Upper lobe of left lung (tissue), 6 donors: ENCODE results near the gene HIC1. TPM values are rescaled to one million over a fixed set of nuclear protein-coding genes. Genes with fewer than 3 reads are reported as not detected.
"Not testable (repeated sequence)": the region's sequence is repeated elsewhere in the genome, so short reads cannot be mapped to it uniquely, and the experiment has no call there.

ENCODE experiments used
- ATAC-seq, 2 donors: fragments of 200-7000 bp; cut with Tn5 transposase; one replicate each; pipeline ENCODE4 v1.9.1; 2022; ENCODE audit warnings: mild to moderate bottlenecking in 2 of 2, moderate library complexity in 2 of 2; ENCODE audit not compliant: low FRiP score in 2 of 2
- DNase-seq, 2 donors: peaks; one replicate each; pipeline ENCODE4 v3.0.0-alpha.2; 2019 to 2020
- H3K27ac ChIP-seq, 4 donors: fragments of 200-600 bp; sonication (generic); one replicate each; pipeline ENCODE4 v1.5.1; 2016 to 2019
- H3K27me3 ChIP-seq, 4 donors: fragments of 200-600 bp; sonication (generic); one replicate each; pipeline ENCODE4 v1.5.1; 2017 to 2019
- H3K36me3 ChIP-seq, 4 donors: fragments of 200-600 bp; sonication (generic); one replicate each; pipeline ENCODE4 v1.5.1; 2016 to 2019
- H3K4me1 ChIP-seq, 4 donors: fragments of 200-600 bp; sonication (generic); one replicate each; pipeline ENCODE4 v1.5.1; 2018 to 2019
- H3K4me3 ChIP-seq, 4 donors: fragments of 200-600 bp; sonication (generic); one replicate each; pipeline ENCODE4 v1.5.1; 2017 to 2019; ENCODE audit warnings: mild to moderate bottlenecking in 2 of 4, moderate library complexity in 1 of 4
- H3K9me3 ChIP-seq, 4 donors: fragments of 200-600 bp; sonication (generic); one replicate each; pipeline ENCODE4 v1.5.1; 2018 to 2019
- CTCF ChIP-seq, 6 experiments: fragments of 450-650 bp in 4 of 6; fragments of 200-600 bp in 2 of 6; sonication (generic) in 2 of 6; IDR thresholded peaks; one replicate each; pipeline ENCODE4 v1.5.1; 2016 to 2019; ENCODE audit warnings: antibody characterized with exemption in 6 of 6
- EP300 ChIP-seq, 4 donors: sonication (generic); formaldehyde crosslinking; IDR thresholded peaks; one replicate each; pipeline ENCODE4 v1.5.1; 2017; ENCODE audit warnings: antibody characterized with exemption in 4 of 4, control low read depth in 2 of 4
- POLR2A ChIP-seq, 4 donors: fragments of 450-650 bp; IDR thresholded peaks; one replicate each; pipeline ENCODE4 v1.5.1; 2016 to 2017; ENCODE audit warnings: antibody characterized with exemption in 4 of 4, mild to moderate bottlenecking in 2 of 4
- POLR2AphosphoS5 ChIP-seq, 2 donors: sonication (generic); formaldehyde crosslinking; IDR thresholded peaks; one replicate each; pipeline ENCODE4 v1.5.1; 2017; ENCODE audit warnings: antibody characterized with exemption in 2 of 2
- whole genome bisulfite sequencing, 2 donors: methylation state at CpG; one replicate each; pipeline ENCODE4 v1.1.5; 2017 to 2018; 5-methylcytosine and 5-hydroxymethylcytosine counted together
- total RNA-seq, 6 donors: library from RNA; depleted of rRNA in 4 of 6; stranded (reverse); fragments of >200 nt in 4 of 6; gene quantifications; one replicate each; pipeline versions ENCODE4 v1.1.0 to v1.2.1, GENCODE V29; 2016 to 2021
- donor health status: DM: no; HTN: no; CAD: no; lungs with moderate emphysema.
- donor health status: DM: no; HTN: yes; CAD: no; lungs with severe emphysema.

Gene HIC1
- total RNA-seq, 6 donors from 2014 or later = 8.0 to 25.5 (median 19.1) TPM

GRCh38 chr17:2012499-2012898 lies 42.4 kb upstream of the HIC1 start:
- TF ChIP-seq EP300 (IDR thresholded peaks at IDR 0.05) (no peak), POLR2AphosphoS5 (IDR thresholded peaks at IDR 0.05) (no peak), POLR2A (IDR thresholded peaks at IDR 0.05) (no peak), CTCF (IDR thresholded peaks at IDR 0.05) (no peak)
- no peak for DNase-seq
- no peaks in the 10 kb centered on the region for H3K9me3 ChIP-seq
- H3K27me3 ChIP-seq = no peaks in the 10 kb centered on the region
- H3K4me1 ChIP-seq = peaks cover 11 to 31% (median 15%) of the 10 kb centered on the region in 4 donors
- 80 to 89% methylated on average over 4 of the region's 4 CpGs for WGBS, 2 donors
- ATAC-seq = no peak
- H3K36me3 ChIP-seq = no peaks in the 10 kb centered on the region
- H3K27ac ChIP-seq = peak overlapping the region; percentile 51 to 75 (median 70)
- H3K4me3 ChIP-seq = no peak overlapping the region

GRCh38 chr17:2013220-2013993 lies 41.5 kb upstream of the HIC1 start:
- H3K27me3 ChIP-seq, H3K36me3 ChIP-seq, H3K4me3 ChIP-seq, H3K9me3 ChIP-seq, DNase-seq: not testable (repeated sequence)
- peaks cover 11 to 32% (median 15%) of the 10 kb centered on the region in 4 donors for H3K4me1 ChIP-seq
- WGBS, 2 donors = 91 to 97% methylated on average over 6 of the region's 6 CpGs
- ATAC-seq = peak in 1 of 2 donors; percentile 3
- peak overlapping the region in 2 of 4 donors; percentile 53 to 75 for H3K27ac ChIP-seq

GRCh38 chr17:2013994-2014317 lies 40.9 kb upstream of the HIC1 start:
- peak in 1 of 2 donors; percentile 35 for TF ChIP-seq POLR2AphosphoS5 (IDR thresholded peaks at IDR 0.05)
- TF ChIP-seq POLR2A (IDR thresholded peaks at IDR 0.05) = no peak
- peak in 3 of 4 donors; percentile 16 to 86 (median 75) for TF ChIP-seq EP300 (IDR thresholded peaks at IDR 0.05)
- Histone ChIP-seq H3K4me3 (no peak overlapping the region), H3K27ac (peak overlapping the region in 2 of 4 donors; percentile 14 to 63), H3K4me1 (peaks cover 11 to 34% (median 15%) of the 10 kb centered on the region in 4 donors), H3K9me3 (no peaks in the 10 kb centered on the region), H3K27me3 (no peaks in the 10 kb centered on the region), H3K36me3 (no peaks in the 10 kb centered on the region)
- 94% methylated on average over 1 of the region's 1 CpG; no CpG with 5 or more reads in 1 of the 2 donors for WGBS, 2 donors
- peak in 1 of 2 donors; percentile 73 for DNase-seq
- ATAC-seq = no peak

- Histone ChIP-seq H3K36me3 (no peaks in the 10 kb centered on the region), H3K27ac (no peak overlapping the region), H3K27me3 (no peaks in the 10 kb centered on the region), H3K4me3 (no peak overlapping the region), H3K4me1 (peaks cover 11 to 34% (median 15%) of the 10 kb centered on the region in 4 donors), H3K9me3 (no peaks in the 10 kb centered on the region)
- ATAC-seq (no peak), DNase-seq (peak in 1 of 2 donors; percentile 70)
- TF ChIP-seq POLR2A (IDR thresholded peaks at IDR 0.05) = no peak
- no peak for TF ChIP-seq EP300 (IDR thresholded peaks at IDR 0.05)
- TF ChIP-seq CTCF (IDR thresholded peaks at IDR 0.05) = no peak
- 87 to 90% methylated on average over 14 of the region's 14 CpGs for WGBS, 2 donors
These were observed 39.6 kb upstream of the HIC1 start for GRCh38 chr17:2015314-2015713.

GRCh38 chr17:2016494-2016893 lies 38.4 kb upstream of the HIC1 start:
- TF ChIP-seq CTCF (IDR thresholded peaks at IDR 0.05) (no peak), EP300 (IDR thresholded peaks at IDR 0.05) (no peak), POLR2A (IDR thresholded peaks at IDR 0.05) (no peak), POLR2AphosphoS5 (IDR thresholded peaks at IDR 0.05) (no peak)

More at GRCh38 chr17:2016494-2016893, 38.4 kb upstream of the HIC1 start:
- H3K27ac ChIP-seq = no peak overlapping the region
- H3K4me1 ChIP-seq = peaks cover 9 to 34% (median 11%) of the 10 kb centered on the region in 4 donors
- H3K4me3 ChIP-seq = no peak overlapping the region
- H3K27me3 ChIP-seq = no peaks in the 10 kb centered on the region
- peak in 1 of 2 donors; percentile 59 for DNase-seq
- no peak for ATAC-seq
- no peaks in the 10 kb centered on the region for H3K9me3 ChIP-seq
- 90 to 93% methylated on average over 10 to 20 of the region's 20 CpGs for WGBS, 2 donors
- no peaks in the 10 kb centered on the region for H3K36me3 ChIP-seq
